DND-41 (cell line): ENCODE results near the gene CACNA1E.

Source experiments
- ATAC-seq: fragments of 200-7000 bp; cut with Tn5 transposase; 3 replicates; pipeline ENCODE4 v1.9.1; 2021; ENCODE audit warnings: low read depth; ENCODE audit not compliant: insufficient read depth
- DNase-seq: peaks from one replicate; pipeline ENCODE4 v3.0.0-alpha.2; 2020
- H2AFZ ChIP-seq: 2 replicates; pipeline ENCODE4 v1.6.0; 2012; ENCODE audit warnings: low read depth, low read length
- H3K27ac ChIP-seq: 2 replicates; pipeline ENCODE4 v1.5.1; 2012; ENCODE audit warnings: low read length, inconsistent platforms
- H3K27me3 ChIP-seq: fragments of 200-600 bp; sonication (generic); 2 replicates; pipeline ENCODE4 v1.6.0; 2012; ENCODE audit warnings: low read length, mild to moderate bottlenecking, inconsistent platforms; ENCODE audit not compliant: insufficient read depth, poor library complexity
- H3K36me3 ChIP-seq: 2 replicates; pipeline ENCODE4 v1.5.1; 2012; ENCODE audit warnings: low read length, inconsistent platforms; ENCODE audit not compliant: insufficient read depth
- H3K4me1 ChIP-seq: 2 replicates; pipeline ENCODE4 v1.5.1; 2012; ENCODE audit warnings: mild to moderate bottlenecking, low read length; ENCODE audit not compliant: insufficient read depth
- H3K4me2 ChIP-seq: 2 replicates; pipeline ENCODE4 v1.6.0; 2012; ENCODE audit warnings: mild to moderate bottlenecking, moderate library complexity, low read length, inconsistent platforms; ENCODE audit not compliant: insufficient read depth
- H3K4me3 ChIP-seq, 2 experiments: fragments of 200-600 bp in 1 of 2; shearing (Covaris generic) in 1 of 2; 2 replicates each; pipeline ENCODE4 v1.5.1; 2012 to 2016; ENCODE audit warnings: inconsistent platforms in 2 of 2, low read length in 2 of 2, mild to moderate bottlenecking in 2 of 2, low read depth in 1 of 2, moderate library complexity in 1 of 2
- H3K79me2 ChIP-seq: 2 replicates; pipeline ENCODE4 v1.6.0; 2012; ENCODE audit warnings: low read length, inconsistent platforms; ENCODE audit not compliant: insufficient read depth
- H3K9ac ChIP-seq: 2 replicates; pipeline ENCODE4 v1.6.0; 2012; ENCODE audit warnings: low read depth, mild to moderate bottlenecking, inconsistent platforms, low read length, moderate library complexity
- H3K9me3 ChIP-seq: 2 replicates; pipeline ENCODE4 v1.5.1; 2012; ENCODE audit warnings: low read length, moderate library complexity, mild to moderate bottlenecking, inconsistent platforms; ENCODE audit not compliant: insufficient read depth, severe bottlenecking
- H4K20me1 ChIP-seq: 2 replicates; pipeline ENCODE4 v1.6.0; 2012; ENCODE audit warnings: low read length; ENCODE audit not compliant: insufficient read depth
- CTCF ChIP-seq: IDR thresholded peaks from 2 replicates; pipeline ENCODE4 v1.5.1; 2012; ENCODE audit warnings: borderline replicate concordance, low read length, moderate library complexity, mild to moderate bottlenecking; ENCODE audit not compliant: poor library complexity, severe bottlenecking; ENCODE audit errors: extremely low read depth
- EZH2 ChIP-seq: IDR thresholded peaks from 3 replicates; pipeline ENCODE4 v1.6.1; 2012; ENCODE audit warnings: borderline replicate concordance, low read depth, mild to moderate bottlenecking, moderate library complexity, low read length, inconsistent platforms; ENCODE audit not compliant: severe bottlenecking

Gene CACNA1E

GRCh38 chr1:181557313-181557712, 74.0 kb downstream of the CACNA1E start:
- H3K9me3 ChIP-seq: no peaks in the 10 kb centered on the region
- no peak overlapping the region for H3K9ac ChIP-seq
- TF ChIP-seq EZH2 (no peak), CTCF (no peak)
- H3K27me3 ChIP-seq: peaks cover 13% of the 10 kb centered on the region
- no peak for ATAC-seq
- no peak overlapping the region for H3K4me3 ChIP-seq
- no peaks in the 10 kb centered on the region for H3K79me2 ChIP-seq
- DNase-seq: no peak
- no peak overlapping the region for H2AFZ ChIP-seq
- no peaks in the 10 kb centered on the region for H3K36me3 ChIP-seq
- no peak overlapping the region for H3K4me2 ChIP-seq
- no peaks in the 10 kb centered on the region for H4K20me1 ChIP-seq
- no peak overlapping the region for H3K27ac ChIP-seq
- no peaks in the 10 kb centered on the region for H3K4me1 ChIP-seq

- H3K4me3 ChIP-seq: no peak overlapping the region
- no peaks in the 10 kb centered on the region for H3K4me1 ChIP-seq
- no peaks in the 10 kb centered on the region for H4K20me1 ChIP-seq
- TF ChIP-seq CTCF: no peak
- TF ChIP-seq EZH2: no peak
- no peaks in the 10 kb centered on the region for H3K9me3 ChIP-seq
- H3K4me2 ChIP-seq: no peak overlapping the region
- no peak for ATAC-seq
- H3K9ac ChIP-seq: no peak overlapping the region
- H3K36me3 ChIP-seq: no peaks in the 10 kb centered on the region
- DNase-seq: no peak
- H3K79me2 ChIP-seq: no peaks in the 10 kb centered on the region
- no peak overlapping the region for H3K27ac ChIP-seq
- H2AFZ ChIP-seq: no peak overlapping the region
- H3K27me3 ChIP-seq: peaks cover 13% of the 10 kb centered on the region
Observed at GRCh38 chr1:181558416-181558815, 75.1 kb downstream of the CACNA1E start.

GRCh38 chr1:181559142-181559541, 75.8 kb downstream of the CACNA1E start:
- Histone ChIP-seq H3K4me1 (no peaks in the 10 kb centered on the region), H3K27ac (no peak overlapping the region), H3K9me3 (no peaks in the 10 kb centered on the region), H3K4me2 (no peak overlapping the region), H3K79me2 (no peaks in the 10 kb centered on the region), H3K27me3 (peaks cover 13% of the 10 kb centered on the region), H3K36me3 (no peaks in the 10 kb centered on the region), H3K4me3 (no peak overlapping the region), H4K20me1 (no peaks in the 10 kb centered on the region), H2AFZ (no peak overlapping the region), H3K9ac (no peak overlapping the region)
- TF ChIP-seq CTCF (no peak), EZH2 (no peak)
- ATAC-seq (no peak), DNase-seq (no peak)

GRCh38 chr1:181562395-181562794, 79.1 kb downstream of the CACNA1E start:
- no peak for TF ChIP-seq CTCF
- no peak for TF ChIP-seq EZH2
- H2AFZ ChIP-seq: no peak overlapping the region
- no peaks in the 10 kb centered on the region for H4K20me1 ChIP-seq
- no peak overlapping the region for H3K4me3 ChIP-seq
- H3K4me2 ChIP-seq: no peak overlapping the region
- H3K27me3 ChIP-seq: peaks cover 9% of the 10 kb centered on the region
- no peaks in the 10 kb centered on the region for H3K36me3 ChIP-seq
- no peak overlapping the region for H3K9ac ChIP-seq
- no peak for DNase-seq
- H3K27ac ChIP-seq: no peak overlapping the region
- ATAC-seq: no peak
- H3K79me2 ChIP-seq: no peaks in the 10 kb centered on the region
- H3K4me1 ChIP-seq: no peaks in the 10 kb centered on the region
- H3K9me3 ChIP-seq: no peaks in the 10 kb centered on the region
